ENCODE results near the gene HS3ST4.

Gene HS3ST4

DNA sequence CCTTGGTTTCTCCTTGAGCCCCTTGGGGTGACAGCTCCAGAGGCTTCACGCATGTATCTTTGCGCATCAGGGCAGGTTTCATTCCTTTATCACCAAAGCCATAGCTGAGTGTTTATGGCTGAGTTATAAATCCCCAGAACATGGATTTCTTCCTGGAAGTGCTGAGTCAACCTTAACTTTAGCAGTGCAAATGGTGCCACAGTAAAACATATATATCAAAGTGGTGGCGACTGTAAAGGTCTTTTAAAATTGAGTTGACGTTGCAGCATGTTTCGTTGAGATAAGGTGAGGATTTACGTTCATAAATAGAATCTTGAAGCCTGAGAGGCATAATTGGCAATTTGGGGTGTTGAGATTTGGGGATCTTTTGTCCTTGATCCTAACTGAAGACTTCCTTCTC lies 214.1 kb downstream of the HS3ST4 start:
- no peak for DNase-seq

- no peak for DNase-seq
Observed at GRCh38 chr16:25910971-25911370, 219.2 kb downstream of the HS3ST4 start.

- DNase-seq: no peak
Observed at GRCh38 chr16:25912321-25912720, 220.6 kb downstream of the HS3ST4 start.

GRCh38 chr16:25914357-25914962 lies 222.7 kb downstream of the HS3ST4 start:
- DNase-seq: no peak

DNA sequence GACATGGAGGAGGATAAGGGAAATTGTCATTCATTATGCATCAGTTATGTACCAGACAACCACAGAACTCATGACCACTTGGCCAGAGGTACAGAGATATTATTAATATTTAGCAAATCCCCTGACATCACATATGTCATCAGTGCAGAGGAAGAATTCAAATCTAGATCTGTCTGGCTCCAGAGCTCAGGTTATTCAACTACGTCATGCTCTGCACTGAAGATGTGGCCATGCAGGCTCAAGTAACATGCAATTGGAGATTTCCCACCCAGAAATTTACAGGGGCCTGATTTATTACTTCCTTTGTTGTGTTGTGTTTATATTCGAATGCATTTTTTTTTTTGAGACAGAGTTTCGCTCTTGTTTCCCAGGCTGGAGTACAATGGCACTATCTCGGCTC lies 224.3 kb downstream of the HS3ST4 start:
- no peak for DNase-seq

- DNase-seq: peak; percentile 25
Observed at GRCh38 chr16:25922438-25922837, 230.7 kb downstream of the HS3ST4 start.

- DNase-seq: no peak
Observed at GRCh38 chr16:25925421-25925820, 233.7 kb downstream of the HS3ST4 start.

DNA sequence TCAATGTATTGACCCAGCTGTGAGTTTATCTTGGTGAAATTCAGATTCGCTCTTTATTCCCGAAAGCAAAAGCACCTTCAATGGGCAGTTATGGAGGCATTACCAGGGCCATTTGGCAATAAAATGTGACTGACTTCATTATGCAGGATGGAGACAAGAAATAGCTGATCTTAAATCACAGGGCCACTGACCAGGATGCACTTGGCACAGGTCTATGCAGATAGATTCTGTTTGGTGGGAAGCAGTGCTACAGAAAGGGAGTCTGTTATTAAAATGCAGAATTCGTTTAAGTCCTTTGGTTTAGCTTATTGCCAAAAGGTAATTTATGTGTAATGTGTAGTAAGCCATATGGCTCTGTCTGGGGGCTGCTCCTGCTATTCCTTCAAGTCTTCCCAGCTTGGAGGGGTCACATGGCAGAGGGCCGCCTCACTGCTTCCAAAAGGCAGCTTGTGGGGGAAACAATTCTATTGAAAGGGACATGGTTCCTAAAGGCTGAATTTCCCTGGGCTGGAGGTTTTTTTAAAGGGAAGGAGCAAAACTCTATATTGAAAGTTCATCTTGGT lies 239.8 kb downstream of the HS3ST4 start:
- DNase-seq: no peak

- no peak for DNase-seq
Observed at GRCh38 chr16:25941800-25942499, 250.2 kb downstream of the HS3ST4 start.

GRCh38 chr16:25950586-25951281 lies 259.0 kb downstream of the HS3ST4 start:
- peak; percentile 42 for DNase-seq

- no peak for DNase-seq
Observed at GRCh38 chr16:25951999-25952398, 260.2 kb downstream of the HS3ST4 start.

GRCh38 chr16:25952983-25953382 lies 261.2 kb downstream of the HS3ST4 start:
- no peak for DNase-seq

DNA sequence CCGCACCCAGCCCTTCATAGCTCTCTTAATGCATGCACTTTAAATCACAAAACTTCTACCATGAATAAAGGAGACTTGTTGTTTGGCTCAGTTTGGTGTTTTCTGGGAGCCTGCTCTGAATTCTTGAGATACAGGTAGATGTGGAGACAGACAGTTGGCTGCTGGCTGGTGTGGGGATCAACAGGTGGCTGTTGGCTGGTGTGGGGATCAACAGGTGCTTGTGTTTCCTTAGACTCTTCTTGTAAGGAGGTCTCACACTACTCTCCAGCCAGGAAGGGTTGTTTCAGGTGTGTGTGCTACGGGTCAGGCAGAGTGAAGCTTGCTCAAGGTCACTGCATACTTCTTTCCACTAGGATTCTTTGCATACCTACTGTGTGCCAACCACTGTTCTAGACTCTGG lies 265.9 kb downstream of the HS3ST4 start:
- DNase-seq: no peak

DNA sequence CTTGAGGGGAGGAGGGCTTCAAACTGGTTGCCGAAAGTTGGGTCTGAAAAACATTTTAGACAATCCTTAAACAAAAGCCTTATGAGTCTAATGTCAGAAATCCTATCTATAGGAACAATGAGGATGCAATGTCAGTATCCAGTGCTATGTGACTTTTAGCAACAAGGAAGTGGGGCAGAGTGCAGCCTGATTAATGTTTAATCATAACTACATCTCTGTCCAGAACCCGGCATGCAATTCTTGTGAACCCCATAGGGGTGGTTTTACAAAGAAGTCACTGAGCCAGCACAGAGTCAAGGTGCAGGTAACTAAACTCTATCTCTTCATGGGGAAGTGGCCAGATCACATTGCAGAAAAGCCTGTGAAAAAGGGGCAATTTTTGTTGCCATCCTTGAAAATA lies 267.5 kb downstream of the HS3ST4 start:
- no peak for DNase-seq

GRCh38 chr16:25966172-25967097 lies 274.7 kb downstream of the HS3ST4 start:
- DNase-seq: no peak

GRCh38 chr16:25977121-25977520 lies 285.4 kb downstream of the HS3ST4 start:
- DNase-seq: no peak

GRCh38 chr16:25978218-25978617 lies 286.5 kb downstream of the HS3ST4 start:
- no peak for DNase-seq

- peak; percentile 95 for DNase-seq
Observed at GRCh38 chr16:25988084-25988483, 296.3 kb downstream of the HS3ST4 start.

DNA sequence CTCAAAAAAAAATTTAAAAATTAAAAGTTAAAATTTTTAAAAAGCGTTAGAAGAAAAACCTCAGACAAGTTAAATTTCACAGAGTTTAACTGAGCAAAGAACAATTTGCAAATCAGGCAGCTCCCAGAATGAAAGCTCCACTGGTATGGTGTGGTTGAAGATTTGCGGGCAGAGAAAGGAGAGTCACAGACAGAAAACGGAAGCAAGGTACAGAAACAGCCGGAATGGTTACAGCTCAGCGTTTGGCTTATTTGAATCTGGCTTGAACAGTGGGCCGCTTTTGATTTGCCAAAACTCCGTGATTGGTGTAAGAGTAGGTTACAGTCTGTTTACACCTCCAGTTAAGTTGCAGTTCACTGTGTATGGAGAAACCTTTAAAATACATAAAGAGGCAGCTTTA lies 297.1 kb downstream of the HS3ST4 start:
- no peak for DNase-seq

GRCh38 chr16:25996052-25996451 lies 304.3 kb downstream of the HS3ST4 start:
- no peak for DNase-seq

GRCh38 chr16:26005336-26005735 lies 313.6 kb downstream of the HS3ST4 start:
- no peak for DNase-seq

- DNase-seq: no peak
Observed at GRCh38 chr16:26012376-26012775, 320.6 kb downstream of the HS3ST4 start.

DNA sequence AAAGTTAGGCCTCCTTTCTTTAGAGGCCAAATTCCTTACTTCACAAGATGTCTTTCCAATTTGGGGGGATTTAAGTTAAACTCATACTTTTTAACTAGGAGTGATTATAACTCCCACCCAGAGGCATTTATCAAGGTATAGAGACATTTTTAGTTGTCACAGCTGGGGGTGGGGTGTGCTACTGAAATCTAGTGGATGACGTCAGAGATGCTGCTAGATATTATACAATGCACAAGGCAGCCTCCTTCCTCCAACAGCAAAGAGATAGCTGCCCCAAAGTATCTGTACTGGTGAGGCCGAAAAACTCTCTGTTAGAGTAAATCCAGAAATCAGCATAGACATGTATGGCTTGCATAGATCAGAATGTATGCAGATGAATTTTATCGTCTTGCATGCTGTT lies 324.0 kb downstream of the HS3ST4 start:
- no peak for DNase-seq

Measured in SHP77 treated with DMSO at 0.1 percent for 48 hours (cell line).